Vagina (tissue), 2 donors: ENCODE data around the gene PIWIL4. TPM values are rescaled to one million over a fixed set of nuclear protein-coding genes. Genes with fewer than 3 reads are reported as not detected.

Experiments
- DNase-seq, 2 donors: peaks; one replicate each; pipeline ENCODE4 v3.0.0-alpha.2; 2017; ENCODE audit errors: extremely low spot score in 2 of 2
- H3K27ac ChIP-seq: fragments of 200-600 bp; sonication (generic); one replicate; pipeline ENCODE4 v1.5.1; 2019
- H3K27me3 ChIP-seq: fragments of 200-600 bp; sonication (generic); one replicate; pipeline ENCODE4 v1.5.1; 2019
- H3K36me3 ChIP-seq, 2 donors: fragments of 200-600 bp; sonication (generic); one replicate each; pipeline ENCODE4 v1.5.1; 2017 to 2019
- H3K4me1 ChIP-seq: fragments of 200-600 bp; sonication (generic); one replicate; pipeline ENCODE4 v1.5.1; 2019
- H3K4me3 ChIP-seq, 2 donors: fragments of 200-600 bp; sonication (generic); 1 replicate in 1 of 2; 2 replicates in 1 of 2; pipeline ENCODE4 v1.5.1; 2016 to 2019
- H3K9me3 ChIP-seq: fragments of 200-600 bp; sonication (generic); one replicate; pipeline ENCODE4 v1.5.1; 2019
- CTCF ChIP-seq, 3 experiments: fragments of 450-650 bp in 2 of 3; fragments of 200-600 bp in 1 of 3; sonication (generic) in 1 of 3; IDR thresholded peaks; one replicate each; pipeline ENCODE4 v1.5.1; 2017 to 2019; ENCODE audit warnings: antibody characterized with exemption in 3 of 3, mild to moderate bottlenecking in 2 of 3, moderate library complexity in 2 of 3
- POLR2A ChIP-seq, 2 donors: fragments of 450-650 bp; IDR thresholded peaks; one replicate each; pipeline ENCODE4 v1.6.1; 2017; ENCODE audit warnings: antibody characterized with exemption in 2 of 2, mild to moderate bottlenecking in 2 of 2, moderate library complexity in 2 of 2
- POLR2AphosphoS5 ChIP-seq, 2 donors: sonication (generic); formaldehyde crosslinking; IDR thresholded peaks; one replicate each; pipeline ENCODE4 v1.9.0; 2017; ENCODE audit warnings: antibody characterized with exemption in 2 of 2, mild to moderate bottlenecking in 2 of 2, low read depth in 1 of 2; ENCODE audit not compliant: insufficient read depth in 1 of 2
- intact Hi-C: fragments of 100-400 bp; cut with DNase I; formaldehyde crosslinking; loops from one replicate; pipeline ENCODE4 v1.15.1; 2023
- total RNA-seq: library from RNA; depleted of rRNA; stranded (reverse); fragments of >200 nt; gene quantifications from one replicate; pipeline ENCODE4 v1.2.3, GENCODE V29; 2016

Gene PIWIL4
- total RNA-seq, 1 donor from 2014 or later: 3.2 TPM

- H3K27ac ChIP-seq: no peak overlapping the region
- intact Hi-C loops: no loop called here
Measured at GRCh38 chr11:94658386-94658785, 91.2 kb downstream of the PIWIL4 start.

GRCh38 chr11:94658888-94659287 is 91.7 kb downstream of the PIWIL4 start:
- TF ChIP-seq POLR2AphosphoS5 (IDR thresholded peaks at IDR 0.05; ENCODE audit: insufficient read depth in 1 of 2, low read depth in 1 of 2) (no peak), POLR2A (IDR thresholded peaks at IDR 0.05) (no peak), CTCF (IDR thresholded peaks at IDR 0.05) (no peak)
- no peaks in the 10 kb centered on the region for H3K9me3 ChIP-seq
- H3K4me3 ChIP-seq: no peak overlapping the region
- H3K27ac ChIP-seq: no peak overlapping the region
- intact Hi-C loops: no loop called here
- H3K36me3 ChIP-seq: no peaks in the 10 kb centered on the region
- peaks cover 6% of the 10 kb centered on the region for H3K4me1 ChIP-seq
- no peaks in the 10 kb centered on the region for H3K27me3 ChIP-seq
- DNase-seq: no peak

More at GRCh38 chr11:94658386-94658785, 91.2 kb downstream of the PIWIL4 start:
- peaks cover 6% of the 10 kb centered on the region for H3K4me1 ChIP-seq
- no peak overlapping the region for H3K4me3 ChIP-seq
- TF ChIP-seq POLR2AphosphoS5 (IDR thresholded peaks at IDR 0.05; ENCODE audit: insufficient read depth in 1 of 2, low read depth in 1 of 2): peak in 1 of 2 donors; percentile 72
- TF ChIP-seq POLR2A (IDR thresholded peaks at IDR 0.05): no peak
- TF ChIP-seq CTCF (IDR thresholded peaks at IDR 0.05): no peak
- H3K9me3 ChIP-seq: no peaks in the 10 kb centered on the region
- H3K27me3 ChIP-seq: no peaks in the 10 kb centered on the region
- DNase-seq: no peak
- no peaks in the 10 kb centered on the region for H3K36me3 ChIP-seq

- Histone ChIP-seq H3K4me1 (peaks cover 6% of the 10 kb centered on the region), H3K27me3 (no peaks in the 10 kb centered on the region), H3K36me3 (no peaks in the 10 kb centered on the region), H3K4me3 (no peak overlapping the region), H3K9me3 (no peaks in the 10 kb centered on the region), H3K27ac (no peak overlapping the region)
- DNase-seq: no peak
- TF ChIP-seq POLR2AphosphoS5 (IDR thresholded peaks at IDR 0.05; ENCODE audit: insufficient read depth in 1 of 2, low read depth in 1 of 2) (no peak), CTCF (IDR thresholded peaks at IDR 0.05) (no peak), POLR2A (IDR thresholded peaks at IDR 0.05) (no peak)
- intact Hi-C loops: no loop called here
Measured at GRCh38 chr11:94661444-94661843, 94.3 kb downstream of the PIWIL4 start.

GRCh38 chr11:94662065-94662779 is 95.1 kb downstream of the PIWIL4 start:
- H3K36me3 ChIP-seq: no peaks in the 10 kb centered on the region
- no peak for TF ChIP-seq CTCF (IDR thresholded peaks at IDR 0.05)
- no peak for TF ChIP-seq POLR2AphosphoS5 (IDR thresholded peaks at IDR 0.05; ENCODE audit: insufficient read depth in 1 of 2, low read depth in 1 of 2)
- TF ChIP-seq POLR2A (IDR thresholded peaks at IDR 0.05): no peak
- H3K4me1 ChIP-seq: peaks cover 6% of the 10 kb centered on the region
- no peak overlapping the region for H3K4me3 ChIP-seq
- H3K9me3 ChIP-seq: no peaks in the 10 kb centered on the region
- no peak overlapping the region for H3K27ac ChIP-seq
- no peaks in the 10 kb centered on the region for H3K27me3 ChIP-seq
- intact Hi-C loops: no loop called here
- no peak for DNase-seq

- H3K27ac ChIP-seq: no peak overlapping the region
- no peak overlapping the region for H3K4me3 ChIP-seq
- no peaks in the 10 kb centered on the region for H3K27me3 ChIP-seq
- peaks cover 6% of the 10 kb centered on the region for H3K4me1 ChIP-seq
- no peaks in the 10 kb centered on the region for H3K9me3 ChIP-seq
- TF ChIP-seq POLR2A (IDR thresholded peaks at IDR 0.05) (no peak), CTCF (IDR thresholded peaks at IDR 0.05) (no peak), POLR2AphosphoS5 (IDR thresholded peaks at IDR 0.05; ENCODE audit: insufficient read depth in 1 of 2, low read depth in 1 of 2) (no peak)
- intact Hi-C loops: no loop called here
- no peaks in the 10 kb centered on the region for H3K36me3 ChIP-seq
- no peak for DNase-seq
Measured at GRCh38 chr11:94662846-94663390, 95.8 kb downstream of the PIWIL4 start.
